ENCODE data around the gene TOM1L2.

The TOM1L2 gene

DNA sequence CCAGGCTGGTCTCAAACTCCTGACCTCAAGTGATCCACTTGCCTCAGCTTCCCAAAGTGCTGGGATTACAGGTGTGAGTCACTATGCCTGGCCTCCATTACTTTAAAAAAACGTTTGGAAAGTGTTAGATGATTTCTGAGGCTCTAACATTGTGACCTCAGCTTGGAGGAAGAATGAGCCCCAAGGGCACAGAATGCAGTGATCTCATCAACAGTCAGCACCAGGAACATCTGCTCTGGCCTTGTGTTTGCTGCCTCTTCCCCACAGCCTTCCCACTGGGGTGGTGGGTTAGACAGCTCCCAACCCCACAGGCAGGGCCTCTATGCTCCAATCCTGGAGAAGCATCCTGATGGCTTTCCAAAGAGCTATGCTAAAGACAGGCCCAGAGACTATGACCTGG, 97.7 kb downstream of the TOM1L2 start:
- DNase-seq (ENCODE audit: low spot score), result no peak

DNA sequence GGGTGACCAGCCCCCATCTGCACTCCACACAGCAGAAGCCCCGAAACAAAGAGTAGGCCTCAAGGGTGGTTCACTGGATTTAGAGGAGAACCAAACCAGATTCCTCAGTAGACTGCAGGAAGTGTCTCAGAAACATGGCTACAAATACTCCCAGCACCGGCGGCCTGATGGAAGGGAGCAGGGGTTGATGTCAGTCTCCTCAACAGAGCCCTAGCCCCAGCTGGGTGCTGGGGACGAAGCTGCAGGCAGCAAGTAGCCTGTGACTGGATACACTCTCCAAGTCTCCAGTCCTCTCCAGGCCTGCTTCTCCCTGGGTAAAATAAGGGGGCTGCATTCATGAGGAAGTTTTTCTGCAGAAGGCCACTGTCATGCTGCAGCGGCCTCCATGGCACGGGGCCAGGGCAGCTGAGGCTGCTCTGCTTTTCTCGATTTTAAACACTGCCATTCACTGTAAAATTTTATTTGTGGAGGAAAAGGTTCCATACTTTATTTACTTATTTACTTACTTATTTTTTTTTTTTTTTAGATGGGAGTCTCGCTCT, 98.7 kb downstream of the TOM1L2 start:
- peak; percentile 52 for DNase-seq (ENCODE audit: low spot score)

DNA sequence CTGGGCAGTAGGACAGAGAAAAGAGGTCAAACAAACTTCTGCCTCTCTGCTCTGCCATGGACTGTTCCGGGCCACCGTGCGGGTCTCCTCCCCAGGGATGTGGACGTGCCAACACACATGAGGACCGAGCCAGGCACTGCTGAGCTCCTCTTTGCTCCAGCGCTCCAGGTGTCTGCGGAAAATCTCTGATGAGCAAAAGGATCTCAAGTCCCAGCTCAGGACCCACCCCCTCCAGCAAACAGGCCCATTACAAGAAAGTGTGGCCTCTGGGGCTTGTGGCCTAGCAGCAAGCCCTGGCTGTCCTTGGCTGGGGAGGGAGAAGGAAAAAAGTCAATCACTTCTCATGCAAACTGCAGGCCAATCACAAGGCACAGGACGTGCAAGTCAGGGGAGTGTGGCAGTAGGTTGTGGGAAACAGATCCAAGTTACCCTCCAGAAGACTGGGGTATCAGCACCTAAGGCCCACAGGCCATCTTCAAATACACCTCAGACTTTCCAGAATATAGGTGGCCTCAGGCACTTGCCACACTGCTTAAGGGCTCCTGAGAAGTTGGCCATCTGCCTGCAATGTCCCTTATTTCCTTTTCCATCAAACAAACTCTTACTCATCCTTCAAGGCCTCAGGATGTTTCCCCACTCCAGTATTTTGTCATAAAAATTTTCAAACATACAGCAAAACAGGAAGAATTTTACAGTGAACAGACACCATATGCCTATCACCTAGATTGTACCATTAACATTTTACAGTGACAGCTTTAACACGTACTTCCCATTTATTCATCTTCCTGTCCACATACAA, 99.5 kb downstream of the TOM1L2 start:
- DNase-seq (ENCODE audit: low spot score), result no peak

- no peak for DNase-seq (ENCODE audit: low spot score)
Observed at GRCh38 chr17:17871913-17872312, 100.3 kb downstream of the TOM1L2 start.

- no peak for DNase-seq (ENCODE audit: low spot score)
Observed at GRCh38 chr17:17870247-17870646, 102.0 kb downstream of the TOM1L2 start.

GRCh38 chr17:17868641-17869522, 103.3 kb downstream of the TOM1L2 start:
- DNase-seq (ENCODE audit: low spot score), result no peak

GRCh38 chr17:17866897-17867296, 105.3 kb downstream of the TOM1L2 start:
- DNase-seq (ENCODE audit: low spot score), result no peak

GRCh38 chr17:17866425-17866824, 105.8 kb downstream of the TOM1L2 start:
- DNase-seq (ENCODE audit: low spot score), result no peak

GRCh38 chr17:17865035-17865434, 107.2 kb downstream of the TOM1L2 start:
- DNase-seq (ENCODE audit: low spot score), result no peak

GRCh38 chr17:17860766-17861107, 111.5 kb downstream of the TOM1L2 start:
- DNase-seq (ENCODE audit: low spot score), result no peak

- peak; percentile 70 for DNase-seq (ENCODE audit: low spot score)
Observed at GRCh38 chr17:17859909-17860765, 112.1 kb downstream of the TOM1L2 start.

- DNase-seq (ENCODE audit: low spot score), result no peak
Observed at GRCh38 chr17:17857496-17857895, 114.7 kb downstream of the TOM1L2 start.

GRCh38 chr17:17856386-17856785, 115.8 kb downstream of the TOM1L2 start:
- DNase-seq (ENCODE audit: low spot score), result no peak

DNA sequence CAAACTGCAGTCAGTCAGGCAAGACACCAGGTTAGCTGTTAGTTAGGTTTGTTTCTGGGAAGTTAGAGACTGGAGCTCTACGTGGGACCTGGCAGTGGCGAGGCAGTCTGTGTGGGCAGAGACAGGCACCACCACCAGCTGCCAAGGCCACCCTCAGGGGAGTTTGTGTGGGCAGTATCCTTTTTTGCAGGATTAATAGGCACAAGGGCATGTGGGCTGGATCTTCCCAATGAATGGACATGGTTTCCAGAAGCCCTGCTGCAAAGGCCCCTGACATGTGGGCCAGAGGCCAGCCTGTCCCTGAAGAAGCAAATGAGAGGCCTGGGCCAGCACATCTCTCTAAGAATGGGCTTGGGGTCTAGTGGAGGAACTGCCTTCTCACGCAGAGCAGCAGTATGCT, 116.2 kb downstream of the TOM1L2 start:
- no peak for DNase-seq (ENCODE audit: low spot score)

DNA sequence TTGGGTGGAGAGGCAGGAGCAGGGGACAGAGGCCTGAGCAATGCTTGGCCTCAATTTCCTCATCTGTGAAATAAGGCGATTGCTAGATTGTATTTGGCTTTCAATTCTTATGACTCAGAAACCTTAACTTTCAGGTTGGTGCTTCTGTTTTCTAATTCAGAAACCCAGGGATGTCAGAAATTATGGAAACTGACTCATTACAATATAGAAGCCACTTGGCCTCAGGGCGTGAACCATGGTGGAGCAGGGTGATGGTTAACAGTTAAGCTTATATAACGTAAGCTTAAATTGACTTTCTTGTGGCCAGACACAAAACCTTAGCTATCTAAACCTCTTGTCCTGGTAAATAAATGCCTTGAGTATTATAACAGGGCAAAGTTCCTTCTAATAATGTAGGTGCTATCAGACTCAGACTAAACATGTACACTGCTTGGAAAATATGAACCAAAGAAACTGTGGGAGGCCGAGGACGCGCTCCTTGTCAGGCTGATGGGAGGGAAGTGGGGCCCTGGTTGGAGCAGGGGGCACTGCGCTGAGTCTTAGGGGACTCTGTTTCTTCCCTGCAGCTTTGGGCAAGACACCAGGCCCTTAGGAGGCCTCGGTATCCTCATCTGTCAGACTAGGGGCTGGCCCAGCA, 118.3 kb downstream of the TOM1L2 start:
- DNase-seq (ENCODE audit: low spot score), result no peak

- no peak for DNase-seq (ENCODE audit: low spot score)
Observed at GRCh38 chr17:17852930-17853329, 119.3 kb downstream of the TOM1L2 start.

DNA sequence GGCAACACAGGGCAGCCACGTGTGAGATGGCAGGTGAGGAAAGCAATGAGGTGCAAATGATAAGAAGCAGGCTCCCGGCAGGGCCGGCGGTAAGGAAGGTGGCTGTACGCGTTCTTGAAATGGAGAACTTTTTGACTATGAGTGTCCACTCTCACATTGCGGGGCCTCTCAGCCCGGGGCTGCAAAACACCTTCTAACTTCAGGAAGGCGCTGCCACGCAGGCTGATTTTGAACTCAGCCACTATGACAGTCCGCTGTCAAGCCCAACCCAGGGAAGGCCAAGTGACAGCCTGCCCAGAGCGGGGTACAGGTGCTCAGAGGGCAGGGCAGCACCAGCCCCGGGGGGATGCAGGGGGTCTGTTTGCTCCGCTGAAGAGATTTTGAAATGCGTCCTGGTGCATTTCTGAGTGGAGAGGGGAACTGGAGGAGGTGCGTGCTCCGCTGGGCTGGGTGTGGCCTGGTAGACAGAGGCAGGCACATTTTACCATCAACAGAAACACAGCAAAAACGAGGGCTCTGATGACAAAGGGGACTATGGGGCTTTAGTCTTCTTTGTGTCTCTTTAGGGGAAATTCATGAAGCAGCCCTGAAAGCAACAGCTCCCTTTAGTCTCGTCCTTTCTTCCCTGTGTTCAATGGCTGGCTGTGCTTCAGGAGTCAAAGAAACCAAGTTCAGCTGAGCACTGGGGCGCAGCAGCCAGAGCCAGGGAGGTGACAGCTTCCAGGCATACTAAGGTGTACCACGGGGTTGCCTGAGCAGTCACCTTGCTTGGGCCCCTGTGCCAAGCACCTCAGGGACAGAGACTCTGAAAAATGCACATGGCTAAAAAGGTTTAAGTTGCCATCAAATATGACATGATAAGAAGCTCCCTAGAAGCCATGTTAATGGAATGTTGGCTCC, 120.8 kb downstream of the TOM1L2 start:
- DNase-seq (ENCODE audit: low spot score), result no peak

DNA sequence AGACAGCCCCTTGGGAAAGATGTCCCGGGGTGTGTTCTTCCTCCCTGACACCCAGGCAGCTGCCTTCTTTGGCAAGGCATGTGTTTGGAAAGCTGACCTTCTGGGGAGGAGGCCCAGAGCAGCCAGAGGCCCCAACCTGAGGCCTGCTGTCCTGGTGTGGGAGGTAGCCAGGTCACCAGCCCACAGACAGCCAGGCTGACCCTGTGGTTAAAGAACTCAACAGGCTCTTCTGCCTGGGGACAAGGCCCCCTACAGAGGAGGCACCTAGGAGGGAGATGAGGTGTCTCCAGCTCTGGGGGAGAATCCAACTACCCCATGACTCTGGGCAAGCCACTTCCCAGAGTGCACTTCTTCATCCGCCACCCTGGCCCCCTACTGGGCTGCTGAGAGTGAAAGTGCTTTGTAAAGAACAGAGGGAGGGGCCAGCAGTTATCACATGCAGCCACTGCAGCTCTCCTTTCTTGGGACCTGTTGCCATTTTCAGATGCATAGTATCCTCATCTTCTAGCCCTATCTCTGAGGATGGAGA, 122.3 kb downstream of the TOM1L2 start:
- DNase-seq (ENCODE audit: low spot score), result peak; percentile 71

DNA sequence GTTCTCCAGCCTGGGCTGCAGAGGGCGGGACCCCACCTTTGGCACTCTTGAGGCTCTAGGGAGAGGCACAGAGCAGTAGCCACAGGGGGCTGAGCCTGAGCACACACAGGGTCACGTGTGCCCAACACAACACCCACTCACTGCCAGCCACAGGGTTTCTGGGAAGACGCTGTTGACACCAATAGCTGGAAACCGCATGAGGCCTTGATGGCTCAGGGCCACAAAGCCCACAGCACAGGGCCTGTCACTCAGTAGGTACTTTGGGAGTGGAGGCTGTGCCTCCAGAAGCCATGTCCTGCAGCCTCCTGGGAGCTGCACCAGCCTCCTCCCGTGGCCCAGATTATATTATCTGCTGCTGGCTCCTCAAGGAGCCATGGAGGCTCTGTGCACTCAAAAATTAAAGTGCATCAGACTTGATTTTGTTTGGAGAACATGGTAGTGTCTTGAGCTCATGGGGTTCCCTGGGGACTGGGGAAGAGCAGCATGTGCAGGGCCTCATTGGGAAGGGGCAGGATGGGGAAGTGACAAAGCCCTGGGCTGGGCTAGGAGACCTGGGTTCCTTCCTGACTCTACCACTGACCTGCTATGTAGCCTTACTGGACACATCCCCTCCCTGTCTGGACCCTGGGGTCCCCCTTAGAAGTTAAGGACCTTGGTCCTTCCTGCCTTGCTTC, 122.9 kb downstream of the TOM1L2 start:
- peak; percentile 63 for DNase-seq (ENCODE audit: low spot score)
